Lower lobe of right lung (tissue), 2 donors: Measurements from ENCODE around the gene RUNX1. TPM values are rescaled to one million over a fixed set of nuclear protein-coding genes. Genes with fewer than 3 reads are reported as not detected.

Experiments used
- ATAC-seq, 2 donors: fragments of 200-7000 bp; cut with Tn5 transposase; one replicate each; pipeline ENCODE4 v1.9.1; 2020 to 2022; ENCODE audit warnings: mild to moderate bottlenecking in 2 of 2, moderate library complexity in 2 of 2
- DNase-seq: peaks from one replicate; pipeline ENCODE4 v3.0.0-alpha.2; 2020
- H3K27ac ChIP-seq: fragments of 200-600 bp; one replicate; pipeline ENCODE4 v1.8.0; 2022
- H3K27me3 ChIP-seq: fragments of 200-600 bp; one replicate; pipeline ENCODE4 v1.8.0; 2022; ENCODE audit warnings: low read depth
- H3K36me3 ChIP-seq: fragments of 200-600 bp; one replicate; pipeline ENCODE4 v1.8.0; 2022; ENCODE audit warnings: mild to moderate bottlenecking
- H3K4me1 ChIP-seq: fragments of 200-600 bp; one replicate; pipeline ENCODE4 v1.8.0; 2022
- H3K4me3 ChIP-seq: fragments of 200-600 bp; one replicate; pipeline ENCODE4 v1.8.0; 2022; ENCODE audit warnings: mild to moderate bottlenecking
- H3K9me3 ChIP-seq: fragments of 200-600 bp; one replicate; pipeline ENCODE4 v1.8.0; 2022
- CTCF ChIP-seq: fragments of 200-600 bp; IDR thresholded peaks from one replicate; pipeline ENCODE4 v1.8.0; 2022; ENCODE audit warnings: antibody characterized with exemption, mild to moderate bottlenecking
- intact Hi-C: fragments of 100-400 bp; cut with DNase I; formaldehyde crosslinking; loops from one replicate; pipeline ENCODE4 v1.11.0; 2022
- total RNA-seq: library from RNA; stranded (reverse); fragmentation: NEBNext Ultra II Directional; extraction: Animal tissue kit (Norgen Biotek cat#: 25700); gene quantifications from one replicate; pipeline ENCODE4 v1.2.1, GENCODE V29; 2021
- donor health status: DM: no; HTN: yes; CAD: no; lungs with severe emphysema.

The RUNX1 gene
- total RNA-seq, 1 donor from 2014 or later, result 110 TPM

- intact Hi-C loops, result no loop called here
- Histone ChIP-seq H3K27ac (no peak overlapping the region), H3K4me3 (no peak overlapping the region), H3K4me1 (peaks cover 54% of the 10 kb centered on the region), H3K9me3 (no peaks in the 10 kb centered on the region), H3K36me3 (no peaks in the 10 kb centered on the region), H3K27me3 (no peaks in the 10 kb centered on the region)
- ATAC-seq (no peak), DNase-seq (no peak)
- TF ChIP-seq CTCF, result no peak
Observed at GRCh38 chr21:35042836-35043235, 6.3 kb downstream of the RUNX1 start.

- Histone ChIP-seq H3K9me3 (no peaks in the 10 kb centered on the region), H3K27me3 (no peaks in the 10 kb centered on the region), H3K4me1 (peaks cover 47% of the 10 kb centered on the region), H3K4me3 (no peak overlapping the region), H3K36me3 (no peaks in the 10 kb centered on the region), H3K27ac (no peak overlapping the region)
- ATAC-seq (no peak), DNase-seq (no peak)
- no peak for TF ChIP-seq CTCF
- intact Hi-C loops, result no loop called here
Observed at GRCh38 chr21:35041881-35042280, 7.2 kb downstream of the RUNX1 start.

- peaks cover 40% of the 10 kb centered on the region for H3K4me1 ChIP-seq
- H3K4me3 ChIP-seq, result no peak overlapping the region
- DNase-seq (no peak), ATAC-seq (no peak)
- no peaks in the 10 kb centered on the region for H3K36me3 ChIP-seq
- no peaks in the 10 kb centered on the region for H3K9me3 ChIP-seq
- H3K27me3 ChIP-seq, result no peaks in the 10 kb centered on the region
- H3K27ac ChIP-seq, result no peak overlapping the region
- intact Hi-C loops, result no loop called here
- TF ChIP-seq CTCF, result no peak
Observed at GRCh38 chr21:35041122-35041521, 8.0 kb downstream of the RUNX1 start.

GRCh38 chr21:35039595-35040289, 9.4 kb downstream of the RUNX1 start:
- Histone ChIP-seq H3K27ac (no peak overlapping the region), H3K4me1 (peaks cover 32% of the 10 kb centered on the region), H3K36me3 (no peaks in the 10 kb centered on the region), H3K9me3 (no peaks in the 10 kb centered on the region), H3K4me3 (no peak overlapping the region), H3K27me3 (no peaks in the 10 kb centered on the region)
- no peak for TF ChIP-seq CTCF
- intact Hi-C loops, result no loop called here
- no peak for ATAC-seq
- DNase-seq, result no peak

- intact Hi-C loops, result no loop called here
Observed at GRCh38 chr21:35038772-35039319, 10.3 kb downstream of the RUNX1 start.

More at GRCh38 chr21:35038772-35039319, 10.3 kb downstream of the RUNX1 start:
- Histone ChIP-seq H3K27me3 (no peaks in the 10 kb centered on the region), H3K4me3 (no peak overlapping the region), H3K27ac (no peak overlapping the region), H3K9me3 (no peaks in the 10 kb centered on the region), H3K36me3 (no peaks in the 10 kb centered on the region), H3K4me1 (peaks cover 25% of the 10 kb centered on the region)
- DNase-seq, result no peak
- ATAC-seq, result no peak
- TF ChIP-seq CTCF, result no peak
